B cell (primary cell): ENCODE measurements around the gene KSR1. TPM values are rescaled to one million over a fixed set of nuclear protein-coding genes. Genes with fewer than 3 reads are reported as not detected.

ENCODE experiments used
- ATAC-seq: fragments of 200-7000 bp; cut with Tn5 transposase; one replicate; pipeline ENCODE4 v1.10.0; 2021; ENCODE audit warnings: low read depth, mild to moderate bottlenecking, moderate number of reproducible peaks, moderate library complexity
- CTCF ChIA-PET: fragments of 350-600 bp; sonication (Branson Sonifier 250); formaldehyde crosslinking; loops from one replicate; lab custom pipeline; 2021; ENCODE audit warnings: antibody characterized with exemption, inconsistent platforms; lab: Charles Lee
- POLR2A ChIA-PET: fragments of 350-600 bp; sonication (Branson Sonifier 250); formaldehyde crosslinking; loops from one replicate; lab custom pipeline; 2021; ENCODE audit warnings: antibody characterized with exemption; lab: Charles Lee
- DNase-seq: peaks from one replicate; pipeline ENCODE4 v3.0.0; 2013
- H2AFZ ChIP-seq: 2 replicates; pipeline ENCODE4 v1.6.1; 2012; ENCODE audit warnings: mild to moderate bottlenecking, low read depth, low read length; ENCODE audit not compliant: insufficient read depth, poor library complexity, severe bottlenecking
- H3K27ac ChIP-seq, 2 donors: 1 replicate in 1 of 2; 2 replicates in 1 of 2; pipeline ENCODE4 v1.5.1; 2012 to 2013; ENCODE audit warnings: low read length in 2 of 2, mild to moderate bottlenecking in 2 of 2, moderate library complexity in 1 of 2
- H3K27me3 ChIP-seq, 4 experiments: fragments of 200-600 bp in 1 of 4; sonication (generic) in 1 of 4; replicated peaks in 1 of 4; 1 replicate in 2 of 4; 2 replicates in 2 of 4; pipeline versions ENCODE4 v1.6.1 to v1.7.0; 2013 to 2016; ENCODE audit warnings: low read length in 3 of 4, mild to moderate bottlenecking in 2 of 4, mixed read lengths in 1 of 4, moderate library complexity in 1 of 4; ENCODE audit not compliant: insufficient read depth in 4 of 4, control insufficient read depth in 3 of 4; ENCODE audit errors: control extremely low read depth in 1 of 4
- H3K36me3 ChIP-seq, 2 experiments: replicated peaks in 1 of 2; 1 replicate in 1 of 2; 2 replicates in 1 of 2; pipeline versions ENCODE4 v1.6.1 to v1.7.1; 2013; ENCODE audit warnings: low read length in 1 of 2; ENCODE audit not compliant: insufficient read depth in 2 of 2, control insufficient read depth in 1 of 2; ENCODE audit errors: control extremely low read depth in 1 of 2, extremely low read depth in 1 of 2
- H3K4me1 ChIP-seq, 2 donors: fragments of 200-600 bp in 1 of 2; sonication (generic) in 1 of 2; 1 replicate in 1 of 2; 2 replicates in 1 of 2; pipeline versions ENCODE4 v1.5.1 to v1.6.1; 2013 to 2017; ENCODE audit warnings: low read length in 2 of 2; ENCODE audit not compliant: control insufficient read depth in 2 of 2, insufficient read depth in 2 of 2
- H3K4me2 ChIP-seq: replicated peaks from 2 replicates; pipeline ENCODE3; 2012; ENCODE audit warnings: mild to moderate bottlenecking, low read depth, low read length; ENCODE audit not compliant: poor library complexity, severe bottlenecking
- H3K4me3 ChIP-seq, 5 experiments: fragments of 200-600 bp in 1 of 5; sonication (generic) in 1 of 5; 1 replicate in 3 of 5; 2 replicates in 2 of 5; pipeline versions ENCODE4 v1.5.1 to v1.7.0; 2011 to 2016; ENCODE audit warnings: low read length in 4 of 5, mild to moderate bottlenecking in 4 of 5, low read depth in 2 of 5, control low read depth in 1 of 5, moderate library complexity in 1 of 5; ENCODE audit not compliant: insufficient read depth in 1 of 5; ENCODE audit errors: control extremely low read depth in 1 of 5, extremely low read depth in 1 of 5
- H3K79me2 ChIP-seq: fragments of 200-600 bp; sonication (generic); one replicate; pipeline ENCODE4 v1.6.0; 2016; ENCODE audit warnings: low read length; ENCODE audit not compliant: control insufficient read depth, insufficient read depth
- H3K9ac ChIP-seq: fragments of 200-600 bp; sonication (generic); 2 replicates; pipeline ENCODE4 v1.6.1; 2017; ENCODE audit warnings: mild to moderate bottlenecking, low read length, moderate library complexity
- H3K9me3 ChIP-seq, 3 donors: one replicate each; pipeline versions ENCODE4 v1.6.1 to v1.7.1; 2013; ENCODE audit warnings: low read length in 2 of 3; ENCODE audit not compliant: control insufficient read depth in 2 of 3, insufficient read depth in 1 of 3; ENCODE audit errors: control extremely low read depth in 1 of 3
- H4K20me1 ChIP-seq: 2 replicates; pipeline ENCODE4 v1.6.0; 2012; ENCODE audit warnings: mild to moderate bottlenecking, low read length; ENCODE audit not compliant: insufficient read depth, control insufficient read depth, poor library complexity, severe bottlenecking
- H3K27ac Mint-ChIP-seq: one replicate; pipeline ENCODE4 v1.8.0; 2021; ENCODE audit warnings: mixed read lengths
- H3K27me3 Mint-ChIP-seq: one replicate; pipeline ENCODE4 v1.8.0; 2021; ENCODE audit warnings: mixed read lengths
- H3K4me1 Mint-ChIP-seq: one replicate; pipeline ENCODE4 v1.8.0; 2021; ENCODE audit warnings: mixed read lengths
- H3K4me3 Mint-ChIP-seq: one replicate; pipeline ENCODE4 v1.8.0; 2021; ENCODE audit warnings: mixed read lengths
- H3K9me3 Mint-ChIP-seq: one replicate; pipeline ENCODE4 v1.8.0; 2022; ENCODE audit warnings: mixed read lengths; ENCODE audit not compliant: insufficient read depth
- EZH2 ChIP-seq: IDR thresholded peaks from 2 replicates; pipeline ENCODE4 v1.6.1; 2012; ENCODE audit warnings: borderline replicate concordance, low read depth, mild to moderate bottlenecking, moderate library complexity, low read length; ENCODE audit not compliant: insufficient read depth, poor library complexity, severe bottlenecking
- WGBS: methylation state at CpG from one replicate; pipeline ENCODE4 v1.1.5; 2013; ENCODE audit warnings: missing lambda C conversion rate; ENCODE audit not compliant: insufficient coverage; 5-methylcytosine and 5-hydroxymethylcytosine counted together
- intact Hi-C: fragments of 100-400 bp; cut with micrococcal nuclease; formaldehyde crosslinking; loops from one replicate; pipeline ENCODE4 v1.10.0; 2022
- polyA plus RNA-seq: library from polyadenylated mRNA; depleted of rRNA; stranded (reverse); fragments of >200 nt; gene quantifications from 2 replicates; pipeline ENCODE4 v1.2.3, GENCODE V29; 2012
- total RNA-seq, 2 donors: library from RNA; stranded (reverse); fragments of 120-200 nt in 1 of 2; gene quantifications; 1 replicate in 1 of 2; 2 replicates in 1 of 2; pipeline versions ENCODE4 v1.2.3 to v1.2.4, GENCODE V29; 2013 to 2022
- TF ChIP-seq, protein P1 (sequence below): fragments of 200-600 bp; IDR thresholded peaks from one replicate; pipeline ENCODE4 v1.8.0; 2022; ENCODE audit warnings: antibody characterized with exemption, mild to moderate bottlenecking

KSR1 gene
- total and polyA plus RNA-seq, 2 donors (not counting 1 experiment from before 2014, with no cell fraction given), result 27.5 to 85.6 TPM

DNA sequence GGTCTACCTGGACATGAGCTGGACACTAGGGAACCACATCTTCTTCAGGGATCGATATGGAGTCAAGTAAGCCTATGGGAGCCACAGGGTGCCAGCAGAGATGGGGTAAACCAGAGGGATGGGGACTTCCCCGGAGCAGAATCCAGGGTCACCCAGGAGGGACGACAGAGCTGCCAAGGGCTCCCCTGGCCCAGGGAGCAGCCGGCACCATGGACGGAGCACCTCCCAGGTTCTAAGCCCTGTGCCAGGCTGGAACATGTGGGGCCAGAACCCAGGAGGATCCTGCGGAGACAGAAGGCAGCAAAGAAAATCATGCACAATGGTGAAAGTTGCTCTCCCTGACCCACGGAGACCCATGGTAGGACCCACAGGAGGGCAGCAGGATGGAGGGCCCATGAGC, 33.6 kb upstream of the KSR1 start:
- Histone ChIP-seq H3K9ac (no peak overlapping the region), H4K20me1 (no peaks in the 10 kb centered on the region), H3K79me2 (no peaks in the 10 kb centered on the region), H3K4me2 (no peak overlapping the region), H3K36me3 (no peaks in the 10 kb centered on the region), H3K4me1 (no peaks in the 10 kb centered on the region), H3K27me3 (no peaks in the 10 kb centered on the region), H2AFZ (no peak overlapping the region), H3K27ac (no peak overlapping the region), H3K4me3 (no peak overlapping the region), H3K9me3 (no peaks in the 10 kb centered on the region)
- H3K27me3 Mint-ChIP-seq, result no peaks in the 10 kb centered on the region
- TF ChIP-seq, protein P1, sequence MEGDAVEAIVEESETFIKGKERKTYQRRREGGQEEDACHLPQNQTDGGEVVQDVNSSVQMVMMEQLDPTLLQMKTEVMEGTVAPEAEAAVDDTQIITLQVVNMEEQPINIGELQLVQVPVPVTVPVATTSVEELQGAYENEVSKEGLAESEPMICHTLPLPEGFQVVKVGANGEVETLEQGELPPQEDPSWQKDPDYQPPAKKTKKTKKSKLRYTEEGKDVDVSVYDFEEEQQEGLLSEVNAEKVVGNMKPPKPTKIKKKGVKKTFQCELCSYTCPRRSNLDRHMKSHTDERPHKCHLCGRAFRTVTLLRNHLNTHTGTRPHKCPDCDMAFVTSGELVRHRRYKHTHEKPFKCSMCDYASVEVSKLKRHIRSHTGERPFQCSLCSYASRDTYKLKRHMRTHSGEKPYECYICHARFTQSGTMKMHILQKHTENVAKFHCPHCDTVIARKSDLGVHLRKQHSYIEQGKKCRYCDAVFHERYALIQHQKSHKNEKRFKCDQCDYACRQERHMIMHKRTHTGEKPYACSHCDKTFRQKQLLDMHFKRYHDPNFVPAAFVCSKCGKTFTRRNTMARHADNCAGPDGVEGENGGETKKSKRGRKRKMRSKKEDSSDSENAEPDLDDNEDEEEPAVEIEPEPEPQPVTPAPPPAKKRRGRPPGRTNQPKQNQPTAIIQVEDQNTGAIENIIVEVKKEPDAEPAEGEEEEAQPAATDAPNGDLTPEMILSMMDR, result no peak
- no peak for TF ChIP-seq EZH2
- no peak for DNase-seq
- H3K27ac Mint-ChIP-seq, result no peak overlapping the region
- H3K9me3 Mint-ChIP-seq, result no peaks in the 10 kb centered on the region
- POLR2A ChIA-PET, result no interaction called here
- H3K4me3 Mint-ChIP-seq, result no peak overlapping the region
- H3K4me1 Mint-ChIP-seq, result no peaks in the 10 kb centered on the region
- CTCF ChIA-PET, result no interaction called here
- intact Hi-C loops, result no loop called here
- WGBS, result 97% methylated on average over 7 of the region's 7 CpGs
- no peak for ATAC-seq

DNA sequence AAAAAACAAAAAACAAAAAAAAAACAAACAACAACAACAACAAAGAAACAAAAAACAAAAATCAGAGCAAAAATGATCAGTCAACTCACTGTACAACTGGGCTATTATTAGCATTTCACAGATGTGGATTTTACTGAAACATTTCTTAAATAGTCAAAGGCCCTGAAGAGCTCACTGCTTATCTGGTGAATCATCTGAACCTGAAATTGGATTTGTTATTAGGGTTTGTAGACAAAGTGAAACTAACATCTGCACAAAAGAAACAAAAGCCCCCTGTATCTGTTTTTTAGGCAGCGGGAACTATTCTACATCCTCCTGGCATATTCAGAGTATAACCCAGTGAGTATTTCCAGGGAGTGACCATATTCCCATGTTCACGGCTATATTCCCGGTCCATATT, 32.6 kb upstream of the KSR1 start:
- DNase-seq (no peak), ATAC-seq (no peak)
- Histone ChIP-seq H3K9ac (no peak overlapping the region), H2AFZ (no peak overlapping the region), H3K4me1 (no peaks in the 10 kb centered on the region), H3K4me3 (no peak overlapping the region), H3K79me2 (no peaks in the 10 kb centered on the region), H4K20me1 (no peaks in the 10 kb centered on the region), H3K9me3 (peaks cover 0 to 2% (median 0%) of the 10 kb centered on the region in 3 donors), H3K4me2 (no peak overlapping the region), H3K27me3 (no peaks in the 10 kb centered on the region), H3K36me3 (no peaks in the 10 kb centered on the region), H3K27ac (no peak overlapping the region)
- no peak overlapping the region for H3K4me3 Mint-ChIP-seq
- no CpG with 5 or more reads among the region's 3 CpGs for WGBS
- CTCF ChIA-PET, result no interaction called here
- H3K27me3 Mint-ChIP-seq, result no peaks in the 10 kb centered on the region
- no peak overlapping the region for H3K27ac Mint-ChIP-seq
- POLR2A ChIA-PET, result no interaction called here
- intact Hi-C loops, result no loop called here
- no peaks in the 10 kb centered on the region for H3K4me1 Mint-ChIP-seq
- peaks cover 2% of the 10 kb centered on the region for H3K9me3 Mint-ChIP-seq
- TF ChIP-seq, protein P1, result no peak
- no peak for TF ChIP-seq EZH2
